Mesenchymal stem cell (in vitro differentiated cells and primary cell): ENCODE results near the gene CHAF1B.
A peak's percentile ranks its signal among the peaks of the same experiment; 100 is the strongest.

Source experiments
- DNase-seq: peaks from one replicate; pipeline ENCODE4 v3.0.0-alpha.2; 2013
- H2AFZ ChIP-seq: one replicate; pipeline ENCODE4 v1.6.1; 2013; ENCODE audit warnings: low read depth, mild to moderate bottlenecking, control low read depth, inconsistent platforms, low read length, moderate library complexity
- H2AK5ac ChIP-seq: 2 replicates; pipeline ENCODE4 v1.6.1; 2013; ENCODE audit warnings: low read length, moderate library complexity, mild to moderate bottlenecking, inconsistent platforms; ENCODE audit not compliant: severe bottlenecking
- H2BK120ac ChIP-seq: one replicate; pipeline ENCODE4 v1.6.1; 2013; ENCODE audit warnings: low read depth, mild to moderate bottlenecking, inconsistent platforms, low read length, moderate library complexity
- H2BK12ac ChIP-seq, 2 experiments: one replicate each; pipeline ENCODE4 v1.6.1; 2013; ENCODE audit warnings: inconsistent platforms in 2 of 2, low read length in 2 of 2, mild to moderate bottlenecking in 2 of 2, moderate library complexity in 2 of 2, control low read depth in 1 of 2
- H2BK15ac ChIP-seq: one replicate; pipeline ENCODE4 v1.6.1; 2013; ENCODE audit warnings: mild to moderate bottlenecking, low read depth, inconsistent platforms; ENCODE audit not compliant: poor library complexity, severe bottlenecking
- H2BK5ac ChIP-seq: 2 replicates; pipeline ENCODE4 v1.6.1; 2013; ENCODE audit warnings: low read depth, mild to moderate bottlenecking, low read length, control low read depth, inconsistent platforms; ENCODE audit not compliant: poor library complexity, severe bottlenecking
- H3K14ac ChIP-seq, 2 experiments: one replicate each; pipeline ENCODE4 v1.6.1; 2013; ENCODE audit warnings: inconsistent platforms in 2 of 2, low read length in 2 of 2, control low read depth in 1 of 2, mild to moderate bottlenecking in 1 of 2, moderate library complexity in 1 of 2
- H3K18ac ChIP-seq, 2 experiments: one replicate each; pipeline ENCODE4 v1.6.1; 2013; ENCODE audit warnings: inconsistent platforms in 2 of 2, low read length in 2 of 2, control low read depth in 1 of 2, low read depth in 1 of 2, mild to moderate bottlenecking in 1 of 2
- H3K23ac ChIP-seq, 2 experiments: one replicate each; pipeline ENCODE4 v1.6.1; 2013; ENCODE audit warnings: inconsistent platforms in 2 of 2, low read length in 2 of 2, mild to moderate bottlenecking in 2 of 2, moderate library complexity in 2 of 2, control low read depth in 1 of 2
- H3K27ac ChIP-seq: 2 replicates; pipeline ENCODE4 v1.5.1; 2013; ENCODE audit warnings: mild to moderate bottlenecking, moderate library complexity, low read length, control low read depth, inconsistent platforms; ENCODE audit not compliant: poor library complexity, severe bottlenecking
- H3K27me3 ChIP-seq, 2 experiments: 2 replicates each; pipeline versions ENCODE4 v1.6.1 to v1.7.0; 2013; ENCODE audit warnings: low read length in 2 of 2, mild to moderate bottlenecking in 2 of 2, moderate library complexity in 2 of 2, control low read depth in 1 of 2, inconsistent platforms in 1 of 2; ENCODE audit not compliant: control insufficient read depth in 1 of 2, insufficient read depth in 1 of 2
- H3K36me3 ChIP-seq, 2 experiments: 2 replicates each; pipeline versions ENCODE4 v1.6.1 to v1.7.0; 2013; ENCODE audit warnings: low read length in 2 of 2, control low read depth in 1 of 2, inconsistent platforms in 1 of 2, low read depth in 1 of 2, mild to moderate bottlenecking in 1 of 2; ENCODE audit not compliant: insufficient read depth in 2 of 2, control insufficient read depth in 1 of 2
- H3K4ac ChIP-seq, 2 experiments: one replicate each; pipeline ENCODE4 v1.6.1; 2013; ENCODE audit warnings: inconsistent platforms in 2 of 2, low read length in 2 of 2, mild to moderate bottlenecking in 2 of 2, moderate library complexity in 2 of 2, control low read depth in 1 of 2, low read depth in 1 of 2
- H3K4me1 ChIP-seq: 2 replicates; pipeline ENCODE4 v1.6.1; 2013; ENCODE audit warnings: low read depth, low read length, control low read depth; ENCODE audit not compliant: control insufficient read depth, insufficient read depth
- H3K4me2 ChIP-seq: 2 replicates; pipeline ENCODE4 v1.6.1; 2013; ENCODE audit warnings: low read length, mild to moderate bottlenecking, inconsistent platforms; ENCODE audit not compliant: poor library complexity, severe bottlenecking
- H3K4me3 ChIP-seq, 2 experiments: 2 replicates each; pipeline versions ENCODE4 v1.5.1 to v1.7.0; 2013; ENCODE audit warnings: low read length in 2 of 2, mild to moderate bottlenecking in 2 of 2, control low read depth in 1 of 2, low read depth in 1 of 2; ENCODE audit not compliant: insufficient read depth in 1 of 2
- H3K79me1 ChIP-seq: replicated peaks from 2 replicates; pipeline ENCODE4 v1.6.1; 2013; ENCODE audit warnings: mild to moderate bottlenecking, control low read depth, low read length, inconsistent platforms; ENCODE audit not compliant: poor library complexity, severe bottlenecking
- H3K9ac ChIP-seq: 2 replicates; pipeline ENCODE4 v1.7.0; 2013; ENCODE audit warnings: mild to moderate bottlenecking, low read length, moderate library complexity
- H3K9me3 ChIP-seq: 2 replicates; pipeline ENCODE4 v1.7.0; 2013; ENCODE audit warnings: mild to moderate bottlenecking, low read length; ENCODE audit not compliant: control insufficient read depth
- H4K8ac ChIP-seq: one replicate; pipeline ENCODE4 v1.6.1; 2013; ENCODE audit warnings: inconsistent platforms, mild to moderate bottlenecking, low read length, moderate library complexity
- H4K91ac ChIP-seq: one replicate; pipeline ENCODE4 v1.6.1; 2013; ENCODE audit warnings: mild to moderate bottlenecking, low read length, inconsistent platforms
- WGBS: methylation state at CpG from one replicate; pipeline ENCODE4 v1.1.7; 2013; ENCODE audit warnings: mixed read lengths; 5-methylcytosine and 5-hydroxymethylcytosine counted together

Gene CHAF1B

GRCh38 chr21:36446301-36446700 is 61.1 kb downstream of the CHAF1B start:
- Histone ChIP-seq H3K9me3 (no peaks in the 10 kb centered on the region), H3K27ac (no peak overlapping the region), H3K36me3 (peaks cover 0 to 10% of the 10 kb centered on the region in 2 experiments)

GRCh38 chr21:36450511-36450910 is 65.3 kb downstream of the CHAF1B start:
- Histone ChIP-seq H3K9ac (no peak overlapping the region), H4K8ac (no peak overlapping the region), H3K4ac (no peak overlapping the region), H3K4me1 (peaks cover 19% of the 10 kb centered on the region), H3K27me3 (no peaks in the 10 kb centered on the region), H3K18ac (no peak overlapping the region), H2BK12ac (no peak overlapping the region), H2BK5ac (no peak overlapping the region), H2AK5ac (no peak overlapping the region), H3K27ac (no peak overlapping the region), H3K4me2 (no peak overlapping the region), H3K9me3 (no peaks in the 10 kb centered on the region), H3K23ac (no peak overlapping the region), H4K91ac (no peak overlapping the region), H3K36me3 (peaks cover 0 to 10% of the 10 kb centered on the region in 2 experiments), H2BK15ac (no peak overlapping the region), H2BK120ac (no peak overlapping the region), H3K14ac (no peak overlapping the region), H3K4me3 (no peak overlapping the region), H3K79me1 (peaks cover 3% of the 10 kb centered on the region), H2AFZ (no peak overlapping the region)
- no peak for DNase-seq
- 100% methylated on average over 1 of the region's 2 CpGs for WGBS

More at GRCh38 chr21:36446301-36446700, 61.1 kb downstream of the CHAF1B start:
- no peak for DNase-seq
- Histone ChIP-seq H3K4ac (no peak overlapping the region), H4K8ac (no peak overlapping the region), H2AFZ (no peak overlapping the region), H3K18ac (no peak overlapping the region), H2AK5ac (no peak overlapping the region), H3K4me1 (peaks cover 6% of the 10 kb centered on the region), H3K23ac (no peak overlapping the region), H3K9ac (no peak overlapping the region), H4K91ac (no peak overlapping the region), H3K27me3 (no peaks in the 10 kb centered on the region), H3K14ac (no peak overlapping the region), H3K4me3 (no peak overlapping the region), H3K4me2 (no peak overlapping the region), H2BK15ac (no peak overlapping the region), H3K79me1 (peaks cover 3% of the 10 kb centered on the region), H2BK5ac (no peak overlapping the region), H2BK12ac (no peak overlapping the region), H2BK120ac (no peak overlapping the region)
- WGBS, result 80% methylated on average over 10 of the region's 10 CpGs

GRCh38 chr21:36451506-36451905 is 66.3 kb downstream of the CHAF1B start:
- Histone ChIP-seq H3K4ac (no peak overlapping the region), H3K27ac (no peak overlapping the region), H3K4me2 (no peak overlapping the region), H2AFZ (no peak overlapping the region), H2BK15ac (no peak overlapping the region), H3K36me3 (peaks cover 0 to 8% of the 10 kb centered on the region in 2 experiments), H2BK12ac (no peak overlapping the region), H2AK5ac (no peak overlapping the region), H3K18ac (no peak overlapping the region), H3K4me3 (no peak overlapping the region), H3K79me1 (peaks cover 3% of the 10 kb centered on the region), H3K4me1 (peaks cover 22% of the 10 kb centered on the region), H2BK120ac (no peak overlapping the region), H2BK5ac (no peak overlapping the region), H4K91ac (no peak overlapping the region), H3K23ac (no peak overlapping the region), H3K9ac (no peak overlapping the region), H3K9me3 (no peaks in the 10 kb centered on the region), H3K27me3 (no peaks in the 10 kb centered on the region), H3K14ac (no peak overlapping the region), H4K8ac (no peak overlapping the region)
- WGBS, result 98% methylated on average over 7 of the region's 8 CpGs
- DNase-seq, result no peak

- H2BK12ac ChIP-seq, result no peak overlapping the region
- no peak overlapping the region for H2BK15ac ChIP-seq
- H2BK5ac ChIP-seq, result no peak overlapping the region
- no peak overlapping the region for H3K23ac ChIP-seq
- no peak overlapping the region for H3K18ac ChIP-seq
- no peaks in the 10 kb centered on the region for H3K27me3 ChIP-seq
- H4K8ac ChIP-seq, result no peak overlapping the region
- H3K4me2 ChIP-seq, result no peak overlapping the region
- peak overlapping the region; percentile 61 for H2AK5ac ChIP-seq
- no peaks in the 10 kb centered on the region for H3K36me3 ChIP-seq
- H3K4me3 ChIP-seq, result no peak overlapping the region
- H3K9ac ChIP-seq, result no peak overlapping the region
- no peaks in the 10 kb centered on the region for H3K9me3 ChIP-seq
- H3K4ac ChIP-seq, result no peak overlapping the region
- H3K79me1 ChIP-seq, result peaks cover 3% of the 10 kb centered on the region
- no peak overlapping the region for H3K27ac ChIP-seq
- H3K14ac ChIP-seq, result no peak overlapping the region
- H2AFZ ChIP-seq, result no peak overlapping the region
- WGBS, result 88% methylated on average over 4 of the region's 6 CpGs
- DNase-seq, result no peak
- H2BK120ac ChIP-seq, result no peak overlapping the region
- no peak overlapping the region for H4K91ac ChIP-seq
- H3K4me1 ChIP-seq, result peaks cover 23% of the 10 kb centered on the region
Observed at GRCh38 chr21:36452281-36452825, 67.2 kb downstream of the CHAF1B start.
